Stromal cell of bone marrow (primary cell): Measurements from ENCODE around the gene ASPN.

Source experiments
- DNase-seq: peaks from one replicate; pipeline ENCODE4 v3.0.0-alpha.2; 2012; ENCODE audit warnings: low read depth

The ASPN gene

DNA sequence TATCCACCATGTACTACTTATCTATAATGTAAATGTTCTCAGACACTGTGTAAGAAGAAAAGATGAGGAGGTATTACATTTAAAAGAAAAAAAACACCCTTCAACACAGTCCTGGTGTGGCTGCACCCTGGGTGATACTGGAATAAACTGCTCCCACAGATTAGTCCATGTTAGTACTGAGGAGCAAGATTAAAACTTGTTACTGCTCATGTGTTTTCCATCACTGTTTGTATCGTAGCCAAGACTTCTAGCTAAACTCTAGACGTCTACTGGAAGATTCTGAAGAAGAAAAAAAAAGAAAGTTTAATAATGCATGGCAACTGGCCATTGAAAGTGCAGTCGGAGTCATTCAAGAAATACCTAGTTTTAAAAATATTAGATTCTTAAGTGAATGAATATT, at the start of gene ASPN:
ASPN (minus strand) TSS at position 178 of the 400 bp plus-strand sequence.
- DNase-seq = peak; percentile 65

DNA sequence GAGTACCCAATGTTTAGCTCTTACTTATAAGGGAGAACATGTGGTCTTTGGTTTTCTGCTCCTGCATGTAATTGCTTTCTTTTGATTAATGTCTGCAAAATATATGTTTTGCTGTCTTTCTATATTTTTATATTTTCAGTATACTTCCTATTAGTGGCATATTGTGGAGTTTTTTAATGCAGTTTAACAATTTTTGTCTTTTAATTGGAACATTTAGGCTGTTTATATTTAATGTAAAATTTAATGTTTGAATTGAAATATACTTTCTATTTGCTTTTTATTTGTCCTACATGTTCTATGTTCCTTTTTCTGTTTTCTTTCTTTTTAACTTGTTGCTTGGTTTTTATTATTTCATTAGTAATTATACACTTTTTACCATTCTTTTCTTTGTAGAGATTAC, 48.6 kb upstream of the ASPN start:
- DNase-seq = no peak

DNA sequence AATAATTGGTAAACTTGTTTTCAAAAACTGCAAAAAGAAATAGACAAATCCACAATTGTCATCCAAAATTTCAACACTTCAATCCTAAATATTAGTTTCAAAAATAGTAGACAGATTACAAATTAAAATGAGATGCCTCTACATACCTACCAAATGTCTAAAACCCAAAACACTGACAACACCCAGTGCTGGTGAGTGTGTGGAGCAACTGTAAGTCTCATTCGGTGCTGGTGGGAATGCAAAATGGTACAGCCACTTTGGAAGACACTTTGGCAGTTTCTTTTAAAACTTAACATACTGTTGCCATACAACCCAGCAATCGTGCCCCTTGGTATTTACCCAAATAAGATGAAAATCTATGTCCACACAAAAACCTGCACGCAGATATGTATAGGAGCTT, 46.8 kb upstream of the ASPN start:
- DNase-seq = no peak

DNA sequence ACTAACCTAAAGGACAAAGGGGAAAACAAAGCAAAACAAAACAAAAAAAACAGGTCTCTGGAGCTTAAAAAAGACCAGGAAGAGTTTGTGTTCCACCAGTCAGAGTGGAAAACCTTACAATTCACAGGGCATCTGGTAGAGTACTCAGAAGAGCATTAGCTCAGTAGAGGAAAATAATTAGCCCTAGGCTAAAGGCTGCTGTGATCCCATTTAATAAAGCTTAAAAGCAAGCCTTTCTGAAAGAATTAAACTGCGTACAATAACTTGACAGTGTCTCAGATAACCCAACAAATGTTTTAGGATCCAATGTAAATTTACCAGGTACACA, 46.2 kb upstream of the ASPN start:
- no peak for DNase-seq

DNA sequence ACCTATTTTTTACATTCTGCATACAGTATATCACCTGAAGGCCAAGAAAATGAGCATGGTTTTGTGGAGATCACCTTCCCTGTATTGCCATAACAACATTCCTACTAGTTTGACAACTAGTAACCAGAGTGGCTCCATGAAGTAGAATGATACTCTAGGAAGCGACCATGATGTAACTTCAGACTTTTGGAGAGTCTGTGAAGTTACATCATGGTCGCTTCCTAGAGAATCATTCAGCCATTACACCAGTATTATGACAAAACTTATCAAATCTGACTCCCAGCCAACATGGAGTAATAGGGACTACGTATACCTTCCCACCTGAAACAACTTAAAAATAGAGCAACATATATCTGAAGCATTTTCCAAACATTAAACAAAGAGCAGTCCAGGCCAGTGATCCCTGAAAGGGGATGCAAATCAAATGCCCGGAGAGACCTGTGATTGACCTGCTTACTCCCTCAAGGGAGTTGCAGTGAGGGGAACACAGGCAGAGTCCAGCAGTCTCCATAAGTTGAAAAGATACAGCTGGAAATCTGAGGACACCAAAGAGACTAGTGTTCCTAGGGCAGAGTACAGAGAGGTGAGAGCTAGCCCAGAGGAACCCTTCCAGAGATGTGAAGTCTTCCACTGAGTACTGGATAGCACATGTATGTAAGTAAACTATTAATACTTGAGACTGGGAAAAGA, 45.7 kb upstream of the ASPN start:
- DNase-seq = no peak

DNA sequence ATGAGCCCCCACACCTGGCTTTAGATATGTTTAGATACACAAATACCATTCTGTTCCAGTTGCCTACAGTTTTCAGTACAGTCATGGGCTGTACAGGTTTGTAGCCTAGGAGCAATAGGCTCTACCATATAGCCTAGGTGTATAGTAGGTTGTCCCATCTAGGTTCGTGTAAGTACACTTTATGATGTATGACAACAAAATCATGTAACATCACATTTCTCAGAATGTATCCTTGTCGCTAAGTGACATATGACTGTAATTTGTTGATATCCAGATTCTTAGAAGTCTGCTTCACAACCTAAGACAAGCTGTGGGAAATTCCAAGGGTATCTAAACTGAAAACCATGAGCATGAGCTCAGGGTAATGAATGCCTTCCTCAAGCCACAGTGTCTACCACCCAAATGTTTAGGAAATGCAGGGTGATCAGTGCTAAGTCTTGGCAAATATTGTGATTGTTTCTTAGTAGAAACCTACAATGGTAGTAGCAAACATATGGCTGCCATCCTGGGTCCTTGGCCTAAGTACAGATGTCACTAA, 45.1 kb upstream of the ASPN start:
- DNase-seq = no peak

DNA sequence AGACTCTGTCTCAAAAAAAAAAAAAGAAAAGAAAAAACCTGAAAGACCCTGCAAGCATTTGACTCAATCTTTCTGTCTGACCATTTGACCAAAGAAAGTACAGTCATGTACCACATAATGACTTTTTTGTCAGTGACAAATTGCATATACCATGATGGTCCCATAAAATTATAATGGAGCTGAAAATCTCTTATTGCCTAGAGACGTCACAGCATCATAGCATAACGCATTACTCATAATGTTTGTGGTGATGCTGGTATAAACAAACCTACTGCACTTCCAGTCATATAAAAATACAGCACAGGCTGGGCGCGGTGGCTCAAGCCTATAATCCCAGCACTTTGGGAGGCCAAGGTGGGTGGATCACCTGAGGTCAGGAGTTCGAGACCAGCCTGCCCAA, 43.0 kb upstream of the ASPN start:
- DNase-seq = no peak

DNA sequence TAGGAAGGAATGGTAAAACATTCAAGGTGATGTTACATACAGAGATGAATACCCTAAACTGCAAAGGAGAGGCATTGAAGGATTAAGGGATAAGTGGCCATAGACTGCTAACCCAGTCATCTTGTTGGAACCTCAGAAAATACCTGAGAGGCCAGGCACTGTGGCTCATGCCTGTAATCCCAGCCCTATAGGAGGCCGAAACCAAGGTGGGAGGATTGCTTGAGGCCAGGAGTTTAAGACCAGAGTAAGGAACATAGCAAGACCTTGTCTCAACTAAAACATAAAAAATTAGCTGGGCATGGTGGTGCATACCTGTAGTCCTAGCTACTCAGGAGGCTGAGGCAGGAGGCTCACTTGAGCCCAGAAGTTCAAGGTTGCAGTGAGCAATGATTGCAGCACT, 42.6 kb upstream of the ASPN start:
- DNase-seq = no peak

DNA sequence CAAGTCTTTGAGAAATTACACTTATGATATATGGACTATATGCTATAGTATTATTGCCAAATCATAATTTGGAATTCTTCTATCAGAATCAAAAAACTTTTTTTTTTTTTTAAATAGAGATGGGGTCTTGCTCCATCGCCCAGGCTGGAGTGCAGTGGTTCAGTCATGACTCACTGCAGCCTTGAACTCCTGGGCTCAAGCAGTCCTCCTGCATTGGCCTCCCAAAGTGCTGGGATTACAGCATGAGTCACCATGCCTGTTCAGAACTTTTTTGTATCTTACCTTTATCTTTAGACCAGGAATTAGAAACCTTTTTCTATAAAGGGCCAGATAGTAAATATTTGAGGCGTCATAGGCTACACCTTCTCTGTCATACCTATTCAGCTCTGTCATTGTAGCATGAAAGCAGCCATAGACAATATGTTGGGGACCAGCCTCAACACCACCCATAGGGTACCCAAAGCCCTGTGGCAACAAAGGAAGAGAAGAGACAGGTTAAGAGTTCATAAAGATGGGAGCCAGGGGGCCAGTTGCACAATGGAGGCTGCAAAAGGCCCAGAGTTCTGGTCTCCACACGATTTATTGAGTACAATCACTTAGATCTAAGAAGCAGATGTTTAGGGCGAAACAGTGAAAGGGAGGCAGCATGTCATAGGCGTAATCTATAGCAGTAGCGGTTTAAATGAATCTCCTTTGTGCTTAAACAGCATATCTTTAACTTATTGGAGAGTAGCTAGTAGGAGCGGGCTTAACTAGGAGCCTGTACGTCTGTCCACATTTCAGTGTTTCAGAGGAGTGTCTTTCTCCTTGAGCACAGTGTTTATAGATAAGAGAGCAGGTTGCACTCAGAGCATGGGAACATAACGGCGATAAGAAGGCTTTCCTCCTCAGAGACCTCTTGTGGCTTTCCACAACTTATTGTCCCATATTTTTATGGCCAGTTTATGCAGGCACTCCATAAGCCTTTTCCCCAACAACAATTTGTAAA, 41.0 kb upstream of the ASPN start:
- no peak for DNase-seq

DNA sequence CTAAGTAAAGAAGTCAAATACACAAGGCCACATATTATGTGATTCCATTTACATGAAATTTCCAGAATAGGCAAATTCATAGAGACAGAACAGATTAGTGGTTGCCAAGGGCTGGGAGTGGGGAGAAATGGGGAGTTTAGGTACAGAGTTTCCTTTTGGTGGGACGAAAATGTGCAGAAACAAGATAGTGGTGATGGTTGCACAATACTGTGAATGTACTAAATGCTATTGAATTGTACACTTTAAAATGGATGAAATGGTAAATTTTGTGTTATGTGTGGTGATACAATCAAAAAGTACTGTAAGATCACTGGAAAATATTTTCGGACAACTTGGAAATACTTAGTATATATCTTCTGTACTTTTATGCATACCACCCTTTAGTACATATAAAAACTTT, 38.5 kb upstream of the ASPN start:
- DNase-seq = no peak

DNA sequence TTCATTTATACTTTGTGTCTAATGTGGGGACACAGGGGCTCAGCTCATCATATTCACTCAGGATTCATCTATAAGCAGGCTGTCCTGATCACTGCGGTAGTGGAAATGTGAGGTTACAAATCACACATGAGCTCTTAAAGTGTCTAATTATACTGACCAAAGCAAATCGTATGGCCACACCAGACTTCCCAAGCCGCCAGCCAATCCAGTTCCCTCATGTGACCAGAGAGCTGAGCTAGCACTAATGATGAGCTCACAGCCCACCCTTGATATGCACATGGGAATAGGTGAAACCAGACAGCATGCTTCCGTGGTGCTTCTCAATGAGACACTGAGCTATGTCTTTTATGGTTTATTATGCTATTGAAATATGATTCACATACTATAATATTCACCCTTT, 35.9 kb upstream of the ASPN start:
- DNase-seq = no peak

DNA sequence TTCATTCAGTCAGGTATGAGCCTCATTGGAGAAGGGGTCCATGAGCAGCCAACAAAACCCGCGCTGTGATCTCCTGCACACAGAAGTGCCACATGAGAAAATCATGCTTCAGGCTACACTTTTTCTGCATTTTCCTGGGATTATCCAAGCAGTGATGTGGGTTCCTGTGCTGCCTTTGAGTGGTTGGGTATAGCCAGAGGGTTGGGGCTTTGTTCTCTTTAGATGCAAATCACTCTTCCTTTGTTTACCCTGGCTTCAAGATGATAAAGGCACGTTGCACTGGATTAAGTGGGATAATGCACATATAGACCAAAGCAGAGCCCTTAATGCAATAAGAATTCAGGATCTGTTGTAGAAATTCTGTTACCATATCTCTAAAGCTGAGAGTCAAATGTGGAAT, 34.7 kb upstream of the ASPN start:
- DNase-seq = no peak

DNA sequence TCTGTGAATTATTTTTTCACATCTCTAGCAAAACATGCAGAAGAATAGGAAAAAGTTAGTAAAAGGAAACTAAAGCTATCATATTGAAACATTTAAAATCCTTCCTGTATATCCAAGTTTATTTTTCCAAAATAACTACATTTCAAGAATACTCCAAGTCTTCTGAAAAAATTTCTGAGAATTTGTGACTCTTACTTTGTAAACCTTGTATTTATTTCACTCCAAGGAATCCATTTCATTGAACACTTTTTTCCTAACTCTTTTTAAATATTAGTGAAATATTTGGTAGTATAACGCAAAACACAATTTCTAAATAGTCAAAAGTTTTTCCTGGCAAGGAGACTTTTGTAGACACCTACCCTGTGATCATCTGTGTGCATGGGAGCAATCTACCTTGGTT, 34.2 kb upstream of the ASPN start:
- no peak for DNase-seq

DNA sequence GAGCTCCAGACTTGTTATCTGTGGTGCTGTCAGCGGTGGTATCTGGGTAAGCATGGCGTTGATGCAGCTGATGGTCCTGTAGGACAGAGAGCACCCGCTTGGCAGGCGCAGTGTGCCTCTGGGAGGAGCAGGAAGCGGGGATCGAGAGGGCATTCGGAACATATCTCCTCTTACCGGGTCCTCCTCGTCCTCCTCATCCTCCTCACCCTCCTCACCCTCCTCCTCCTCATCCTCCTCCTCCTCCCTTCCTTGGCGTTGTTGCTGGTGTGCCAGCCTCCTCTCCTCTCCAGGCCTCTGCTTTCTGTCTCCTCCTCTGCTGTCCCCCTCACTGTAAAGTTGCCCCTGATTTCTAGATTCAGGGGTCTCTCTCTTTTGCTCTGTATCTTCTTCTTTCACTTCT, 32.3 kb upstream of the ASPN start:
- DNase-seq = no peak

DNA sequence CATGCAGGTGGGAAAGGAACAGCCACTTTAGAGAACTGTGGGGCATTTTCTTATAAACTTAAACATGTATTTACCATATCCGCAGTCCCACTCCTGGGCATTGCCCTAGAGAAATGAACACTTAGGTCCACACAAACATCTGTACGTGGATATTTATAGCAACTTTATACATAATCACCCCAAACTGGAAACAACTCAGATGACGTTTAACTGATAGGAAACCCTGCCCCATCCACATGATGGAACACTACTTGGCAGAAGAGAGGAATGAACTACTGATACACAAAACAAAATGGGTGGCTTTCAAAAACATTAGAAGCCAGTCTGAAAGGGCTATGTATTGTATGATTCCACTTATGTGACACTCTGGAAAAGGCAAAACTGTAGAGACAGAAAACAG, 31.0 kb upstream of the ASPN start:
- DNase-seq = no peak

DNA sequence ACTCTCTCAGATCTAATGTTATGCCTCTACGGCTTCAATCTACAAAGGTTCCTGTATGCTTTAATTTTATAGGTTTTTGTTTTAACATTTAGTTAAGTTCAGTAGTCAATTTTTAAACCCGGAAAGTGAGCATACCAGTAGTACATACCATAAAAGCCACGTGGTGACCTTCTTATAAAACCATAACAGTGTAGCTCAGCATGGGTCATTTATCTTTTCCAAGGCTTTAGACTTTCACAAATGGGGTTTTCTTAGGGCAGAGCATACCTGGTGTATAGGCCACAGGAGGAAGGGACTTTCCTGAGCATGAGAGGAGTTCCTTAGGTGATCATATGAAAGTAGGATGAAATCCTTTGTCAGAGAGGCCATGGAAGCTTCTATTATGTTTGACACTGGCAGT, 30.3 kb upstream of the ASPN start:
- DNase-seq = no peak

DNA sequence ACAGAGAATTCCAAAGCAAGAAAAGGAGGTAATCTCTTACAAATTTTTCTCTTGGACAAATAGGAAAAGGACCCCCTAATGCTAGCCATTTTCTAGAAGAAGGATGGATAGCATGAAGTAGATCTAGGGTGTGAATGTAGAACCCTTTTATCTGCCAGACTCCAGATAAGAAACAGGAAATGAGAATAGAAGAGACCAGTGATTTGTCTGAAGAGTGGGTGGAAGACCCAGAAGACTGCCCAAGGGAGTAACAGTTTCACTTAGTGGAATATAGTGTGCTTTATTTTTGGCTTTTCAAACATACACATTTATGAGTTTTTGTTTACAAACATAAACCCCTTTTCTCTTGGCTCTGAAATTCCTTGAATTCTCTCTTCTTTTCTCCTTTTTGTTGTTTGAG, 28.4 kb upstream of the ASPN start:
- no peak for DNase-seq

DNA sequence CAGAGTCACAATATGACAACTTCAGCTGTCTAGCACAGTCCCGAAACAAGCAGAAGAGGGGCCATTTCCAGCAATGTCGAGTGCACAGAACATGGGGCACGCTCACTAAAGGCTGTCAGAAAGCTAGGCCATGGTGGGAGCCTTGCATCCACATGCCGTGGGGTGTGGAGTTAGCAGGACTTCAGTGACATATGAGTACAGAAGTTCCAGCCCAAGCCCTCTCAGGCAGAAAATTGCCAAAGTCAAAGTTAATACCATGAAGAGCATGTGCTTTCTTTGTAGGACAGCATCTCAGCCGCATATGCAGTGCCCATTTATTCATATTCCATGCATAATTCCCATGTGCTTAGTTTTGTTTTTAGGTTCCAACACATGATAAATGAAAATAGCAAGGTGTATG, 26.7 kb upstream of the ASPN start:
- DNase-seq = no peak

DNA sequence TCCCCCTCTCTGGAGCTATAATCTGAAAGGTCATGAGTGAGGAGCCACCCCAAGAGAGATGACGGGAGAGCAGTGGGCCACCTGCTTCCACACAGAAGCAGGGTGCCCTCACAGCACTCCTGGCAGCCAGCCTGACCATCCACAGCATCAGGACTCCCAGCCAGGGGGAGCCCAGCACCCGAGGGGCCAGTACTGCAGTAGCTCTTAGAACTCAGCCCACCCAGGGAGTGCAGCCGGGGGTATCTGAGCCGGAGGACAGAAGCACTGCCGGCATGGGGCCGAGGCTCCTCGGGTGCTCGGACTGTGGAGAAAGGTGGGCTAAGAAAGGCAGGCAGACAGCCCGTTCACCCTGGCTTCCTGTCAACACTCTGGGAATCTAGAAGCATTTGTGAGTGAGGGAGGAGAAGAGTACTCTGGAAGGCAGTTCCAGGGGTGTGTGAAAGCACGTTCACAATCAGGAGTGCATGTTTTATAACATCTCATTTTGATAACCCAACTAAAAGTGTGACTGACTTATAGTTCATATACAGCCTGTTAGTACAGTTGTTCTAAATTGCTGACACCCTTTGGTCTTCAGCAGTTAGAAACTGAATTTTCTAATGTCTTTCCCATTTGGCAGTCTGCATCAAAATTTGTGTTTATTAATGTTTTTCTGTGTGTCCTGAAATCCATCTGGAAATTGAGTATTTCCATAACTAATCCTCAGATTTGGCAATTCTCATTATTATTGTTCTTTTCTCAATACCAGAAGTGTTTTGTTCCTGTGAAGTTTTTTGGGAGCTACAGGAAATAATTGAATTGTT, 25.9 kb upstream of the ASPN start:
- DNase-seq = no peak

DNA sequence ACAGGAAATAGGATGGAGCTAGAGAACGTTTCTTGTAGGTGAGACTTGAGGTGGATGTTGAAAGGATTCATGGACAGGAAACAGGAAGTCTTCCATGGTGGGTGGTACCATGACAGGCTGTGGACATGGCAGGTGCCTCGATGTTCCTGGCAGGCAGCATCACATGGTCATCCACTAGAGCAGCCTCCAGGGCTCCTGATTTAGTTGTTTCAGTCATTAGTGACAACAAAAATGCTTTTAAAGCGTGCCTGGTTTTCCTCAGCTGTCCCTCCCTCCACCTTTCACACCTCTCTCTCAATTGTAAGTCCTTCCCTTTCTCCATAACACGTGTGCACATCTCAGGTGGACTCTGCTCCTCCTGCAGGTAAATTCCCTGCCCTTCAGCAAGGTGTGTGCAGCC, 25.2 kb upstream of the ASPN start:
- no peak for DNase-seq

DNA sequence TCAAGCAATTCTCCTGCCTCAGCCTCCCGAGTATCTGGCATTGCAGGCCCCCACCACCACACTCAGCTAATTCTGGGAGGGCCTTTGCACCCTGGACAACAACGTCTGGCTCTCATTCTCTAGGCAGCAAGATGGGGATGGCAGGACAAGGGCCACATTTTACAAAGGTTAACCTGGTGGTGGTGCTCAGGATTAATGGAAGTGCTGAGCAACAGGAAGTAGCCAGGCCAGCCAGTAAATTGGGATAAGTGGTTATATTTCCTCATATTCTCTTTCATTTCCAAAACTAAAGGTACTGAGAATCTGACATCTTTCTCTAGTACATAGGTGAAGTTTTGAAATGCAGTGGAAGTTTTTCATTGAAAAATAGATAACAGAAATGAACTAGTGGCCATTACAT, 24.7 kb upstream of the ASPN start:
- DNase-seq = no peak

DNA sequence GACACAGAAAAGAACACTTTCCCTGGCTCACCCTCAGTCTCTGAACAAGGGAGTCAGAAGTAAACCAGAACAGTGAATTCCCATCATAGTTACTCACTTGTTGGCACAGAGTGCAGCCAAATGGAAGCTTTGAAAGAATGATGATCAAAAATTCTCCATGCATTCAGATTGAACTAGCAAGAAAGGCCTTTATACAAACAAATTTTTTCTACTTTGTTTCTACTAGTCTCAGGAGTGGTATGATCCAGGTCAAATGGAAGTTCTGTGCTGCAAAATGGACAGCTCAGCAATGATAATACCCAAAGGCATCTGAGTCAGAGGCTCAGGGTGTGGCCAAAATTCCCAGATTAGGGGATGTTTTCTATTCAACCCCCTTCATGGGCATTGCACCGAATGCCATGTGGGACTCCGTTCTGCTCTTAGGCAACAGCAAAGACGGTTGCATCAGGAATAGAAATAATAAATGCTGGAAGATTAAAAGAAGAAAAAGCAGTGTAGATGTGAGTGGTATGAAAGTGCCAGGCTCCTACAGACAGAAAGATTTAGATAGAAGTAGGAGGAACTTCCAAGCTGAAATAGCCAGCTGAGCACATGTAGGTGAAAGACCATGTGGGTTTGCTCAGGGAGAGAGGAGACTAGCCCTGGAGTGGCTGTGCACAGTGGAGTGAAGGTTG, 24.0 kb upstream of the ASPN start:
- DNase-seq = peak; percentile 97
